ENCODE data around the gene MYO1F.
A peak's percentile ranks its signal among the peaks of the same experiment; 100 is the strongest.

The MYO1F gene

DNA sequence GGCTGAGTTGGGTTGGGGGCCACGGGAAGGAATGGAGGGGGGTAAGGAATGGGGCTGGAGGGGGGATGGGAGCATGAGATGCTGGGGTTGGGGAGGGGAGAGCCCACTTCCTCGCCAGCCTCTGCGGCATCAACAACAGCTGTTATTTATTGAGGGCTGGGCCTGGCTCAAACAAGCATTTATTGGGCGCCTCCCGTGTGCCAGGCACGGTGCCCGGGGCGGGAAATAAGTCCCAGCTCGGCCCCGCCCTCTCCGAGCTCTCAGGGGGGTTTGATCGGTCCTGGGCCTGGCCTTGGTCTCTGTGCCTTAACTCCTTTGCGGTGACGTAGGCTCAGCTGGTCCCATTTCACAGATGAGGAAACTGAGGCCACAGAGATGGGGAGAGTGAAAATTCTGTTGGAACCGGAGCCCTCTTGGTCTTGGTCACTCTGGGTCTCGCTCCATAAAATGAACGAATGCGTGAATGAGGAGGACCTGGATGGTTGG lies 34.2 kb upstream of the MYO1F start:
- Histone ChIP-seq H3K36me3 (replicated peaks in 1 of 2; ENCODE audit: control insufficient read depth in 2 of 2, insufficient read depth in 2 of 2, low read length in 2 of 2) (no peaks in the 10 kb centered on the region), H2AK5ac (ENCODE audit: low read depth, low read length) (peak overlapping the region; percentile 31), H3K4ac (ENCODE audit: low read length) (no peak overlapping the region), H3K23ac (ENCODE audit: low read depth, low read length, poor library complexity) (no peak overlapping the region), H3K27ac (replicated peaks; ENCODE audit: low read length) (no peak overlapping the region), H3K4me2 (ENCODE audit: insufficient read depth, low read length, poor library complexity, severe bottlenecking) (no peak overlapping the region), H2BK15ac (ENCODE audit: low read length) (no peak overlapping the region), H3K27me3 (ENCODE audit: control insufficient read depth in 3 of 3, insufficient read depth in 3 of 3, low read depth in 1 of 3, low read length in 3 of 3) (no peaks in the 10 kb centered on the region), H2BK5ac (ENCODE audit: low read length) (no peak overlapping the region), H2AFZ (ENCODE audit: low read length) (no peak overlapping the region), H3K18ac (ENCODE audit: low read length) (no peak overlapping the region), H4K8ac (ENCODE audit: low read depth, low read length) (no peak overlapping the region), H3K4me3 (ENCODE audit: low read length in 2 of 2) (no peak overlapping the region), H3K9me3 (replicated peaks in 1 of 2; ENCODE audit: control insufficient read depth in 2 of 2, insufficient read depth in 1 of 2, low read depth in 1 of 2, low read length in 2 of 2) (no peaks in the 10 kb centered on the region), H3K4me1 (ENCODE audit: control insufficient read depth in 2 of 2, insufficient read depth in 1 of 2, low read depth in 1 of 2, low read length in 2 of 2) (peaks cover 10 to 15% of the 10 kb centered on the region in 2 donors), H3K14ac (ENCODE audit: low read length) (no peak overlapping the region), H2BK120ac (ENCODE audit: low read depth, low read length) (no peak overlapping the region), H3K9ac (ENCODE audit: low read depth, low read length, poor library complexity) (no peak overlapping the region), H4K91ac (ENCODE audit: low read depth, low read length, poor library complexity) (no peak overlapping the region), H3K79me1 (ENCODE audit: low read depth, low read length) (peaks cover 2% of the 10 kb centered on the region), H2BK12ac (ENCODE audit: low read length) (no peak overlapping the region)
- DNase-seq (ENCODE audit: low spot score) = no peak
- no CpG with 5 or more reads among the region's 18 CpGs for WGBS, 2 donors (ENCODE audit: extremely low coverage in 2 of 2, insufficient read length in 2 of 2, insufficient replicate concordance in 1 of 2)

DNA sequence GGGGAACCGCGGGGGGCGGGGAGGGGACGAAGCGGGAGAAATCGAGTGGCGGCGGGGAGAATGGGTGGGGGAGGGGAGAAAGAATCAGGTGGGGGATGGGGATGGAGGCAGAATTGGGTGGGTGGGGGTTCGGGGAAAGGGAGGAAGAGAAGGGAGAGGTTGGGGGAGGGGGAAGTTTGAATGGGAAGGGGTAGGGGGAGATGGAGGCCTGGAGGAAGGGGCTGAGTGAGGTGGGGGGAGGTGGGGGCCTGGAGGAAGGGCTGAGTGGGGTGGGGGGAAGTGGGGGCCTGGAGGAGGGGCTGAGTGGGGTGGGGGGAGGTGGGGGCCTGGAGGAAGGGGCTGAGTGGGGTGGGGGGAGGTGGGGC lies 33.7 kb upstream of the MYO1F start:
- no peak overlapping the region for H2AK5ac ChIP-seq (ENCODE audit: low read depth, low read length)
- H3K4me3 ChIP-seq (ENCODE audit: low read length in 2 of 2) = peak overlapping the region in 1 of 2 donors; percentile 89
- no peak overlapping the region for H3K23ac ChIP-seq (ENCODE audit: low read depth, low read length, poor library complexity)
- H4K8ac ChIP-seq (ENCODE audit: low read depth, low read length) = no peak overlapping the region
- no peak overlapping the region for H2BK5ac ChIP-seq (ENCODE audit: low read length)
- peak overlapping the region; percentile 92 for H2AFZ ChIP-seq (ENCODE audit: low read length)
- H3K9ac ChIP-seq (ENCODE audit: low read depth, low read length, poor library complexity) = no peak overlapping the region
- no peak overlapping the region for H2BK15ac ChIP-seq (ENCODE audit: low read length)
- no peak overlapping the region for H2BK12ac ChIP-seq (ENCODE audit: low read length)
- H3K79me1 ChIP-seq (ENCODE audit: low read depth, low read length) = peaks cover 2% of the 10 kb centered on the region
- no peaks in the 10 kb centered on the region for H3K27me3 ChIP-seq (ENCODE audit: control insufficient read depth in 3 of 3, insufficient read depth in 3 of 3, low read depth in 1 of 3, low read length in 3 of 3)
- no peak overlapping the region for H3K14ac ChIP-seq (ENCODE audit: low read length)
- H3K4me1 ChIP-seq (ENCODE audit: control insufficient read depth in 2 of 2, insufficient read depth in 1 of 2, low read depth in 1 of 2, low read length in 2 of 2) = peaks cover 10 to 15% of the 10 kb centered on the region in 2 donors
- H3K9me3 ChIP-seq (replicated peaks in 1 of 2; ENCODE audit: control insufficient read depth in 2 of 2, insufficient read depth in 1 of 2, low read depth in 1 of 2, low read length in 2 of 2) = no peaks in the 10 kb centered on the region
- peak overlapping the region; percentile 81 for H2BK120ac ChIP-seq (ENCODE audit: low read depth, low read length)
- 100% methylated on average over 1 of the region's 9 CpGs; no CpG with 5 or more reads in 1 of the 2 donors for WGBS, 2 donors (ENCODE audit: extremely low coverage in 2 of 2, insufficient read length in 2 of 2, insufficient replicate concordance in 1 of 2)
- H3K4me2 ChIP-seq (ENCODE audit: insufficient read depth, low read length, poor library complexity, severe bottlenecking) = no peak overlapping the region
- no peak overlapping the region for H3K27ac ChIP-seq (replicated peaks; ENCODE audit: low read length)
- H3K4ac ChIP-seq (ENCODE audit: low read length) = no peak overlapping the region
- H3K36me3 ChIP-seq (replicated peaks in 1 of 2; ENCODE audit: control insufficient read depth in 2 of 2, insufficient read depth in 2 of 2, low read length in 2 of 2) = no peaks in the 10 kb centered on the region
- no peak for DNase-seq (ENCODE audit: low spot score)
- no peak overlapping the region for H4K91ac ChIP-seq (ENCODE audit: low read depth, low read length, poor library complexity)
- H3K18ac ChIP-seq (ENCODE audit: low read length) = no peak overlapping the region

DNA sequence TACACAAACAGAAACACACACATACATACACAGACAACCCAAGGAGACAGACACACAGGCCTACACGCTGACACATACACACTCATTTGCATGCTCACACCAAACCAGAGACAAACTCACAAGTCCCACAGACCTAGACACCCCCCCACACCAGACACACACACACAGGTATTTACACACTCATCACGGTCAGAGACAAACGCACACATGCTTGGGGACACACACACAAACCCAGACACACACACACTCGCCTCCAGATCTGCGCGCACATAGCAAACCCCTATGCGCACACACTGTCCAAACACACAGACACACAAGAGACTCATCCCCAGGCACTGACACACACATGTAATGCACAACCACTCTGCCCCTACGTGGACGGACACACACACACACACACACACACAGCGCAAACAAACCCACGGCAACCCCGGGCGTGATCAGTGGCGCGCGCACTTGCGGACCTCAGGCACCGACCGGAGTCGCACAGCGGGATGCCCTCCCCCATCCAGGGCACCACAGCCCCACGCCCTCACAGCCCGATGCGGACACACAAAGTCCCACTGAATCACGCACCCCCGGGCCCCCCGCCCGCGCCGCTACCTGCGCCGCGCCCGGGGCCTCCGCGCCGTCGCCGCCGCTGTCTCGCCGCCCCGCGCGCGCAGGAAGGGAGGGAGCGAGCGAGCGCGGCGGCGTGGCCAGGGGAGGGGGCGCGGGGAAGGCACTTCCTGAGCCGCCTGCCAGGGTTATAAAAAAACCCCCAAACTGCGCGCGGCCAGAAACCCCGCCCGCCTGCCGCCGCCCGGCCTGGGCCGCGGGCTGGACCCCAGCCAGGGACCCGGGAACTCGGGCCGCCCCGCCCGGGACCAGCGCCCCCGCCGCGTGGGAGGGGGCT lies 33.0 kb upstream of the MYO1F start, which contains the start of gene ADAMTS10:
TSS of gene ADAMTS10 (minus strand) at position 675 of the 895 bp plus-strand sequence. CDS start 5,005 bp downstream, outside the sequence.
- WGBS, 2 donors (ENCODE audit: extremely low coverage in 2 of 2, insufficient read length in 2 of 2, insufficient replicate concordance in 1 of 2) = no CpG with 5 or more reads among the region's 74 CpGs
- Histone ChIP-seq H2BK15ac (ENCODE audit: low read length) (peak within 1 kb of the TSS; percentile 100), H2AFZ (ENCODE audit: low read length) (peak within 1 kb of the TSS; percentile 92), H3K79me1 (ENCODE audit: low read depth, low read length) (peaks cover 2% of the 10 kb centered on the region), H2AK5ac (ENCODE audit: low read depth, low read length) (peak within 1 kb of the TSS; percentile 31), H3K4ac (ENCODE audit: low read length) (peak within 1 kb of the TSS; percentile 0), H3K18ac (ENCODE audit: low read length) (peak within 1 kb of the TSS; percentile 97), H3K14ac (ENCODE audit: low read length) (peak within 1 kb of the TSS; percentile 92), H3K36me3 (replicated peaks in 1 of 2; ENCODE audit: control insufficient read depth in 2 of 2, insufficient read depth in 2 of 2, low read length in 2 of 2) (no peaks in the 10 kb centered on the region), H2BK120ac (ENCODE audit: low read depth, low read length) (peak within 1 kb of the TSS; percentile 81), H3K4me3 (ENCODE audit: low read length in 2 of 2) (peak within 1 kb of the TSS; percentile 89 to 95), H3K9me3 (replicated peaks in 1 of 2; ENCODE audit: control insufficient read depth in 2 of 2, insufficient read depth in 1 of 2, low read depth in 1 of 2, low read length in 2 of 2) (peaks cover 0 to 2% of the 10 kb centered on the region in 2 donors), H4K8ac (ENCODE audit: low read depth, low read length) (peak within 1 kb of the TSS; percentile 29), H4K91ac (ENCODE audit: low read depth, low read length, poor library complexity) (peak within 1 kb of the TSS; percentile 12), H3K23ac (ENCODE audit: low read depth, low read length, poor library complexity) (peak within 1 kb of the TSS; percentile 99), H3K27me3 (ENCODE audit: control insufficient read depth in 3 of 3, insufficient read depth in 3 of 3, low read depth in 1 of 3, low read length in 3 of 3) (no peaks in the 10 kb centered on the region), H3K9ac (ENCODE audit: low read depth, low read length, poor library complexity) (peak within 1 kb of the TSS; percentile 98), H2BK12ac (ENCODE audit: low read length) (peak within 1 kb of the TSS; percentile 0), H2BK5ac (ENCODE audit: low read length) (peak within 1 kb of the TSS; percentile 59), H3K27ac (replicated peaks; ENCODE audit: low read length) (peak within 1 kb of the TSS; percentile 50), H3K4me2 (ENCODE audit: insufficient read depth, low read length, poor library complexity, severe bottlenecking) (peak within 1 kb of the TSS; percentile 55), H3K4me1 (ENCODE audit: control insufficient read depth in 2 of 2, insufficient read depth in 1 of 2, low read depth in 1 of 2, low read length in 2 of 2) (peaks cover 10 to 15% of the 10 kb centered on the region in 2 donors)
- no peak for DNase-seq (ENCODE audit: low spot score)
